ENCODE results near the gene GALK2. TPM values are rescaled to one million over a fixed set of nuclear protein-coding genes. Genes with fewer than 3 reads are reported as not detected.

Gene GALK2
- 54.2 TPM for total RNA-seq

- no peak for FAIRE-seq
- peak; percentile 31 to 58 for DNase-seq (ENCODE audit: low spot score in 2 of 2)
Observed at GRCh38 chr15:49169880-49170597, at the start of gene GALK2. Gene GALK2, plus strand, starts transcription at chr15:49170247. Its CDS starts 76 bp downstream, at chr15:49170323.

GRCh38 chr15:49120832-49121231 is 49.2 kb upstream of the GALK2 start:
- FAIRE-seq (no peak), DNase-seq (ENCODE audit: low spot score in 2 of 2) (no peak)

GRCh38 chr15:49121901-49122300 is 48.1 kb upstream of the GALK2 start:
- FAIRE-seq (no peak), DNase-seq (ENCODE audit: low spot score in 2 of 2) (no peak)

- FAIRE-seq: no peak
- no peak for DNase-seq (ENCODE audit: low spot score in 2 of 2)
Observed at GRCh38 chr15:49122541-49123062, 47.4 kb upstream of the GALK2 start.

GRCh38 chr15:49124371-49124770 is 45.7 kb upstream of the GALK2 start:
- no peak for DNase-seq (ENCODE audit: low spot score in 2 of 2)
- no peak for FAIRE-seq

GRCh38 chr15:49131403-49131802 is 38.6 kb upstream of the GALK2 start:
- FAIRE-seq: no peak
- no peak for DNase-seq (ENCODE audit: low spot score in 2 of 2)

- peak; percentile 81 for FAIRE-seq
- no peak for DNase-seq (ENCODE audit: low spot score in 2 of 2)
Observed at GRCh38 chr15:49134683-49135341, 35.2 kb upstream of the GALK2 start.

- FAIRE-seq (no peak), DNase-seq (ENCODE audit: low spot score in 2 of 2) (no peak)
Observed at GRCh38 chr15:49135342-49135857, 34.6 kb upstream of the GALK2 start.

GRCh38 chr15:49135911-49136310 is 34.1 kb upstream of the GALK2 start:
- DNase-seq (ENCODE audit: low spot score in 2 of 2) (no peak), FAIRE-seq (no peak)

- no peak for FAIRE-seq
Observed at GRCh38 chr15:49137861-49138260, 32.2 kb upstream of the GALK2 start.

GRCh38 chr15:49145651-49146609 is 24.1 kb upstream of the GALK2 start:
- FAIRE-seq (peak; percentile 69), DNase-seq (ENCODE audit: low spot score in 2 of 2) (peak; percentile 13 to 19)

More at GRCh38 chr15:49137861-49138260, 32.2 kb upstream of the GALK2 start:
- DNase-seq (ENCODE audit: low spot score in 2 of 2): no peak

GRCh38 chr15:49148298-49148697 is 21.7 kb upstream of the GALK2 start:
- no peak for DNase-seq (ENCODE audit: low spot score in 2 of 2)
- FAIRE-seq: no peak

- DNase-seq (ENCODE audit: low spot score in 2 of 2) (no peak), FAIRE-seq (no peak)
Observed at GRCh38 chr15:49148727-49149126, 21.3 kb upstream of the GALK2 start.

GRCh38 chr15:49151831-49152230 is 18.2 kb upstream of the GALK2 start:
- FAIRE-seq: peak; percentile 19

GRCh38 chr15:49152552-49153312 is 17.3 kb upstream of the GALK2 start:
- DNase-seq (ENCODE audit: low spot score in 2 of 2) (no peak), FAIRE-seq (no peak)

More at GRCh38 chr15:49151831-49152230, 18.2 kb upstream of the GALK2 start:
- no peak for DNase-seq (ENCODE audit: low spot score in 2 of 2)

- no peak for FAIRE-seq
- DNase-seq (ENCODE audit: low spot score in 2 of 2): no peak
Observed at GRCh38 chr15:49154359-49154758, 15.7 kb upstream of the GALK2 start.

GRCh38 chr15:49154799-49155109 is 15.3 kb upstream of the GALK2 start:
- no peak for FAIRE-seq
- no peak for DNase-seq (ENCODE audit: low spot score in 2 of 2)

- FAIRE-seq (no peak), DNase-seq (ENCODE audit: low spot score in 2 of 2) (peak; percentile 57 to 75)
Observed at GRCh38 chr15:49155110-49155833, 14.8 kb upstream of the GALK2 start, which contains the start of gene COPS2. Gene COPS2, minus strand, starts transcription at chr15:49155599. Its CDS starts 21 bp downstream, at chr15:49155578.
